EH (cell line): ENCODE measurements around the gene LAMTOR1.
A peak's percentile ranks its signal among the peaks of the same experiment; 100 is the strongest.
"Not testable (repeated sequence)": the region's sequence is repeated elsewhere in the genome, so short reads cannot be mapped to it uniquely, and the experiment has no call there.

Experiments
- DNase-seq: peaks from one replicate; pipeline ENCODE4 v3.0.0-alpha.2; 2015; ENCODE audit warnings: low read depth

The LAMTOR1 gene

DNA sequence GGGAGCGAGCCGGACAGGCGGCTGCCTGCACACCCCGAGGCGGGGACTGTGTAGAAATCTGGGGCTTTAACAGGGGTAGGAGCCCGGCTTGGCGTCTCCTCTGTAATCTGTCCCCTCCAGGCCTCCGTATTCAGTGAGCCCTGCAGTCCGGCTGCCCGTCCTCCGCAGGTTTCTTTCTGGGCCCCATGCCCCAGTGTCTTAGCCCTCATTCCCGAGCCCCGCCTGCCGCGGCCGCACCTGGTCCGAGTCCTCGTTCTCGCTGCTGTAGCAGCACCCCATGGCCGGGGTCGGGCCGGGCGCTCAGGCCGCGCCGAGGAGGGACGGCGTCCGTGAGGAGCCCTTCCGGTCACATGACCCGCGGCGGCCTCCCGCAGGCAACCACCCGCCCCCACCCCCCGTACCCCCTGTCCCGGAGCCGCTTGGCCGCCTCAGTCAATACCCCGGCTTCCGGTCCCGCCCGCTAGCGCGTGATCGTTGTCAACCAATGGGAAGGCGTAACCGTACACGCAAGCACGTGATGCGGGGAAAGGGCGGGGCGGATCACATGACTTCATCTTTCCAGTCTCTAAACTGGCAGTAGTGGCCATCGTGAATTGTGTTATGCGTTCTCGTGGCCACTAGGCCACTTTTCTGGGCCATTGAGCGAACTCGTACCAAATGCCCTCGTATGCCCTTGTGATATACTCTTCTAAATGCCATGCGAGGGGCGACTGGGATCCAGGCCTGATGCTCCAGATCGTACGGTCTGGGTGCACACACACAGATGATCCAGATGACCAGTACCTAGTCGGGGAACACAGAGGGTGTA lies at the start of gene LAMTOR1:
TSS of gene LAMTOR1 (minus strand) at position 352 of the 808 bp plus-strand sequence. CDS start at position 279, 73 bp downstream.
- DNase-seq = peak; percentile 99

DNA sequence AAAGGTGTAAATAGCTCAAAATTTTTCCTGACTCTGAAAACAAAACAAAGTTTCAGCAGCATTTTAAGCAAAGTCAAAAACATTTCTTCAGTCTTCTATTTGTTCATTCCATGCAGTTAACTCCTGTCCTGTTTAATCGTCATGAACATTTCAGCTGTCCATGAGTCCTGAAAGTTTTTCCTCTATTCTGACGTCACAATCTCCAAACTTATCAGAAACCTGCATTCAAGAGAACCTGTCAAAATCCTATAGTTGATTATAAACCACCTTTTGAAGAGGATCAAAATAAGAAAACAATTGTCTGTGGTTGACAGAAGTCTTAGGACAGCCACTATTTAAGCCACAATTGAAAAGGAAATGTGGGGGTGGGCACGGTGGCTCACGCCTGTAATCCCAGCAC lies 47.8 kb upstream of the LAMTOR1 start:
- no peak for DNase-seq

DNA sequence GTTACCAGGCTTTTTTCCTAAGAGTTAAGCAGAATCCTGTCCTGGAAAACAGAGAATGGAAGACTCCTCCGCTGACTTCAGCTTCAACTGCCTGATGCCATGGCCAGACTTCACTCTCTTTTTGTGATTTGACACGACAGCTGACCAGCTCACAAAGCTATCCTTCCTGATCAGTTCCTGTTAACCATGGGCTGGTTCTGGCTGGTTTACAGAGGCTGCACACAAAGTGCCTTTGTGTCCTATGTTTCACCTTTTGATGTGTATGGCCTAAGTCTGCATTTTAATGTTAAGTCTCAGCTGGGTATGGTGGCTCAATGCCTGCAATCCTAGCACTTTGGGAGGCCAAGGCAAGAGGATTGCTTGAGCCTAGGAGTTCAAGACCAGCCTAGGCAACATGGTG lies 43.5 kb upstream of the LAMTOR1 start:
- DNase-seq = no peak

GRCh38 chr11:72144807-72145565 lies 41.9 kb upstream of the LAMTOR1 start:
- DNase-seq = peak; percentile 96

DNA sequence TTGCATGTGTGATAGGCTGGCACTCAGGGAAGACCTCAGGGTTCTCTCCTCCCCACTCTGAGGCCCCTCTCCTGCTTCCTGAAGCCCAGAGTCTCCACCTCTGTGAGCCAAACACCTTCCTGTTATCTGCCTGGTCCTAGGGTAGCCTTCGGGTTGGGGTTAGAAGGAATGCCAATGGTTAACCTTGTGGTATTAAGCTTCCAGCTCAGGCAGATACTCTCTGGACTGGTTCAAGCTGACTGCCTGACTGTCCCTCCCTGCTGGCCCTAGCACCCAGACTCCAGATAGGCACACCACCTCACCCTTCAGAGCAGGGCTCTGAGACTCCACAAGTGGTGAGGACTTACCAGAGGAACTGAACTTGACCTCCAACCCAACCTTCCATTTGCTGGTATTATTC lies 39.4 kb upstream of the LAMTOR1 start:
- not testable (repeated sequence) for DNase-seq

DNA sequence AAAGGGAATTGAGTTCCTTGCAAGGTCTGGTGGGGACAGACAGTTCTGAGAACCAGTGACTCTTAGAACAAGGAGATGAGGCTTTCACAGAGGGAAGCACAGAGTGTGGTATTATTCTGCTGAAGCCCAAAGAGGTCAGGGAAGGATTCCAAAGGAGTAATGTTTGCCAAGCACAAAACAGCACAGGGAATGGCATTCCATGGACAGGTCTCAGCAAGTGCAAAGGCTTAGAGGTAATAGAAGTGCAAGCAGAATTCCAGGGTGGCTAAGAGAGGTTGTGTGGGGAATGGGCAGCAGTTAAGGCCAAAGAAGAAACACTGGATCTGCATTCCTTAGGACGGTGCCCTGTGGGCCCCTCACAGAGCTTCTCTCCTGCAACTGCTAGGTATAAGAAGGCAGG lies 39.0 kb upstream of the LAMTOR1 start:
- DNase-seq = peak; percentile 77

DNA sequence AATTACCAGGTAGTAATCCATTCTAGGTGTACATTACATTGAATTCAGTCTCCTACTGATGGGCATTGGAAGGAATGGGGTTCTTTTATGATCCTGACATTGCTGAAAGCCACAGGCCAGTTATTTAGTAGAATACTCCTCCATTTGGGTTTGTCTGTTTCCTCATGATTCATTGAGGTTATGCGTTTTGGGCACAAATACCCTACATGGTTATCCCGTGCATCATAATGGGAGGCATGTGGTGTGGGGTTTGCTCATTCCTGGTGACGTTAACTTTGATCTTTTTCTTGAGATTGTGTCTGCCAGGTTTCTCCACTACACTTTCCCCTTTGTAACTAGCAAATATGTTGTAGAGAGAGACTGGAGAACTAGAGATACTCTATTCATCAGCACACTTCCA lies 38.0 kb upstream of the LAMTOR1 start:
- DNase-seq = peak; percentile 97

DNA sequence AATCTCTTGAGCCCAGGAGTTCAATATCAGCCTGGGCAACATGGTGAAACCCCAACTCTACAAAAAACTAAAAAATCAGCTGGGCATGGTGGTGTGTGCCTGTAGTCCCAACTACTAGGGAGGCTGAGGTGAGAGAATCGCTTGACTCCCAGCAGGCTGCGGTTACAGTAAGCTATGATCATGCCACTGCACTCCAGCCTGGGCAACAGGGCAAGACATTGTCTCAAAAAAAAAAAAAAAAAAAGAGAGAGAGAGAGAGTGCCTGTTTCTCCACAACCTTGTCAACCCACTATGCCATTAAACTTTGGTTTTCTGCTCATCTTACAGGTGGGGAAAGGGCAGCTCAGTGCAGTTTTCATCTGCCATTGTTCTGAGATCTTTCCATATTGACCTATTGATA lies 37.6 kb upstream of the LAMTOR1 start:
- DNase-seq = no peak

DNA sequence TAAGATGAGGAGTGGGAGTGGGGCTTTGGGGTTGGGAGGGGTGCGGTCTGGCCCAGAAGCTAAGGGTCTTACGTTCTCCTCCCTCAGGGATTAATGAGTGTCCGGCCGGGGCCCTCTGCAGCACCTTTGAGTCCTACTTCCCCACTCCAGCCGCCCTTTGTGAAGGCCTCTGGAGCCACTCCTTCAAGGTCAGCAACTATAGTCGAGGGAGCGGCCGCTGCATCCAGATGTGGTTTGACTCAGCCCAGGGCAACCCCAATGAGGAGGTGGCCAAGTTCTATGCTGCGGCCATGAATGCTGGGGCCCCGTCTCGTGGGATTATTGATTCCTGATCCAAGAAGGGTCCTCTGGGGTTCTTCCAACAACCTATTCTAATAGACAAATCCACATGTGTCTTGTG lies 36.4 kb upstream of the LAMTOR1 start:
- no peak for DNase-seq

DNA sequence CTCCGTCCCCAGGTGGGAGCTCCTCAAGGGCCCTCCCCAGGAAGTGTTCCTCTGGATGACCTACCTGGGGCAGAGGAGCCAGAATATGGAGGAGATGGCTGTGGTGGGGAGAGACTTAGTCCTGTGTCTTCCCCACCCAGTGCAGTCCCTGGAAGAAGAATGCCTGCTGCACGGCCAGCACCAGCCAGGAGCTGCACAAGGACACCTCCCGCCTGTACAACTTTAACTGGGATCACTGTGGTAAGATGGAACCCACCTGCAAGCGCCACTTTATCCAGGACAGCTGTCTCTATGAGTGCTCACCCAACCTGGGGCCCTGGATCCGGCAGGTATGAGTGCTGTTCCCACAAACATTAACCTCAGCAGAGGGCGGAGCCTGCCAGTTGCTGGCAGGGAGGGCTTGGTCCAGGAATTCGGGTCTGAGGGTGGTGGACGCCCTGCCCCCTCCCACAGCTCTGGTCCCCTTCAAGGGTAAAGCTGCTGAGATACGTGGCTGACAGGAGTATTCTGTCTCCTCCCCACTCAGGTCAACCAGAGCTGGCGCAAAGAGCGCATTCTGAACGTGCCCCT lies 35.8 kb upstream of the LAMTOR1 start:
- no peak for DNase-seq

DNA sequence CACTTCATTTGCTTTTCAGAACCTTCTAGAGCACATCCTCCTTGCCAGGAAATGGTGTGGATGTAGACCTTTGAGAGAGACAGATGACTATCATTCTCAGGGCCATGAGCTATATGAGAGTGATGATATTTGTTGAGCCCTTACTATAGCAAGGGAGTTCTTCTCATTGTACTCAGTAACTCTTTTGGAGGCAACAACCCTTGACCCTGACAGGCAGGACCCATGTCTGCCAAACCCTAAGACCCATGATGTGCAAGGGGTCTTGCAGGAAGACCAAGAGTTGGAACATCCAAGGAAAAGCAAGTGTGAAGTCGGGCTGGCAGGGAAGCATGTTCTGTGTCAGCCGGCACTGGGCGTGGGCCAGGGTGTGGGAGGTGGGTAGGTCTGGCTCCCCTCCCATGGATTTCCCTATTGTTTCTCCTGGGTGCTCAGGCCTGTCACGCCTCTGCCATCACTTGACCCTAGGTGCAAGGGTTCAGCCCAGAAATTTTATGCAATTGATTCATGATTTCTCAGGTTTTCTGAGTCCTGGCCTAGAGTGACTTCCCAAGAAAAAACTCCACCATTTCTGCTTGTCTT lies 33.7 kb upstream of the LAMTOR1 start:
- DNase-seq = no peak

GRCh38 chr11:72135891-72136683 lies 33.0 kb upstream of the LAMTOR1 start:
- DNase-seq = peak; percentile 78

GRCh38 chr11:72135473-72135872 lies 32.4 kb upstream of the LAMTOR1 start, which contains the start of gene FOLR3:
Gene FOLR3, plus strand, starts transcription at chr11:72135725. Its CDS starts 228 bp downstream, at chr11:72135953.
- DNase-seq = not testable (repeated sequence)

DNA sequence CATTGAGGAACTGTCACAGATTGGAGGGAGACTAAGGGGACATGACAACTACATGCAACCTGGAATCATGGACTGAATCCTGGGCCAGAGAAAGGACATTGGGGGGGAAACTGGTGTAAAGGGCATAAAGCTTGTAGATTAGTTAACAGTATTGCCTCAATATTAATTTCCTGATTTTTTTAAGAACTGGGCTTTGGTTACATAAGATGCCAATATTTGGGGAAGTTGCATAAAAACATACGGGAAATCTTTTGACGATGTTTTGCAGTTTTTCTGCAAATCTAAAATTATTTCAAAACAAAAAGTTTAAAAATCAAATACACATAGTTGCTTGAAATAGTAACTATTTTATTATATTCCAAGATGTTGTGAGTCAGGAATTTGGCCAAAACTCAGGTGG lies 29.5 kb upstream of the LAMTOR1 start:
- no peak for DNase-seq

DNA sequence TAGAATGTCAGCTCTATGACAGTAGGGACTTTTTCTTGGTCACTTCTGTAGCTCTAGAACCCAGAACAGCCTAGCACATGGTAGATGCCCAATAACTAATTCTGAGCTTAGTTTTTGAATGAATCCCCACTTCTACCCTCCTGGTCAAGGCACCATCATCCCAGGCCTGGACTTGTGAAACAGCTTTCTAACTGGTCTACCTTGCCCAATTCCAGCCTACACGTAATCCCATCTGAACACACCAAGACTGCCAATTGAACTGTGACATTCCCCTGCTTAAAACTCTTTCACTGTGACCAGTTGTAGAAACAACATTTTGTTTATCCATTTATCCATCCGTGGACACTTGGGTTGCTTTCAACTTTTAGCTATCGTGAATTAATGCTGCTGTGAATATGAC lies 26.3 kb upstream of the LAMTOR1 start:
- DNase-seq = no peak

DNA sequence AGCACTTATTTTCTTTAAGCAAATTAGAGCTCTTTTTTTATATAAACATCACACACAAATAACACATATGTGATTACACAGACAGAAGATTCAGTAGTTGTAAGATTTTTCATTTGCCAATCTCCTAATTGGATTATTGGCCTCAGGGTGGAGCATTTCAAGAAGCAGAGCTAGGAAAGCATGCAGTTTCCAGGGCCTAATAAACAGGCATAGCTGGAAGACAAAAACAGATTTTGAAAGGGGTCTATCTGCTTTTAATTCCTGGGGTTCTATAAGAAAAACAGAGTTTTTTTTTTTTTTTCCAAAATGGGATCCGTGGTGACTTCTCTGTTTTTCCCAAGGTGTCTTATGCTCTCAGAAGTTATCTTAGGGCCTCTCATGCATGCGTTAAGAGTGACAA lies 24.8 kb upstream of the LAMTOR1 start:
- DNase-seq = no peak

DNA sequence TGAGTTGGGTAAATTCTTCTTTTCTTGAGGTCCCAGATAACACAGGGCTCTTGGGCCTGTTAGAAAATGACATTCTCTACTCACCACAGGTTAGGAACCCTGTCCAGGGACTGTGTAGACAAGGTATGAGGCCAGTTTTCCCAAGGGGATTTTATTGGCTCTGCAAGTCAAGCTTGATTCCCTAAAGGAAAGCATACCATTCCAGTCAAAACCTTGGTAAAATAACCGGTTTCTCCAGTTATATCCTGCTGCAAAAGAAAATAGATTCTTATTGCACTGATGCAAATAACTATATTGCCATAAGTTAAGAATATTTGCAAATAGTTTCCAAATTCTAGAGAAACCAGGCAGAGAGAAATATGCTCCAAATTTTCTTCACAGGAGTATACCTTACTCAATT lies 22.9 kb upstream of the LAMTOR1 start:
- no peak for DNase-seq

DNA sequence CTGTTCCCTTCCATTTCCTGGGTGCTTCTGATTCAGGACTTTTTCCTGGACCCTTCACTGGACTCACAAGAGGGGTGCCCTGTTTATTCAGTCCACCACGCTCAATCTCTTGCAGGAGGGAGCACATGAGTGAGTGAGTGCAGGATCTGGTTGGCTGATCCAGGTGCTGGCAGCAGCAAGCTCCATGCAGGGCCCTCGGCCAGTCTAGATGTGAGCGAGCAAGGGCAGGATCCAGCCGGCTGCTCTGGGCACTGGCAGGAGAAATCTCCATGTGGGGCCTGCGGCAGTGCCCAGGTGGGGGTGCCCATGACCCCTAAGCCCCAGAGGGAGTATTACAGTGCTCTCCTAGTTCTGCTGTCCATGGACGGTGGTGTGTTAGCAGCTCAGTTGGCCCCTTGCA lies 20.9 kb upstream of the LAMTOR1 start:
- no peak for DNase-seq

GRCh38 chr11:72123117-72123653 lies 20.1 kb upstream of the LAMTOR1 start:
- peak; percentile 46 for DNase-seq

GRCh38 chr11:72122607-72123006 lies 19.5 kb upstream of the LAMTOR1 start:
- no peak for DNase-seq

GRCh38 chr11:72120930-72121329 lies 17.8 kb upstream of the LAMTOR1 start:
- DNase-seq = no peak
